Measurements from ENCODE around the gene SEMA5A.

- no peak for TF ChIP-seq CTCF (IDR thresholded peaks at IDR 0.05)
- TF ChIP-seq POLR2AphosphoS5 (IDR thresholded peaks at IDR 0.05) = no peak
- no peak for TF ChIP-seq POLR2A (IDR thresholded peaks at IDR 0.05)
Measured at GRCh38 chr5:9182899-9183695, 362.8 kb downstream of the SEMA5A start.
